Calu3 (cell line): ENCODE measurements around the gene SKAP1. TPM values are rescaled to one million over a fixed set of nuclear protein-coding genes. Genes with fewer than 3 reads are reported as not detected.

ENCODE experiments used
- BruUV-seq: library from RNA; stranded (reverse); fragments of 400-500 nt; replicated peaks from 2 replicates; lab custom pipeline; 2021; lab: Mats Ljungman, UMichigan
- CTCF ChIA-PET: fragments of 300-600 bp; sonication (Branson Sonifier 250); formaldehyde crosslinking; loops from one replicate; lab custom pipeline; 2022; ENCODE audit warnings: antibody characterized with exemption; lab: Charles Lee
- DNase-seq: peaks from one replicate; pipeline ENCODE4 v3.0.0; 2022
- H3K27ac Mint-ChIP-seq: one replicate; pipeline ENCODE4 v1.8.0; 2022; ENCODE audit warnings: mixed read lengths; ENCODE audit not compliant: unreplicated experiment
- H3K27me3 Mint-ChIP-seq: one replicate; pipeline ENCODE4 v1.8.0; 2022; ENCODE audit warnings: mixed read lengths; ENCODE audit not compliant: unreplicated experiment
- H3K36me3 Mint-ChIP-seq: one replicate; pipeline ENCODE4 v1.8.0; 2022; ENCODE audit warnings: mild to moderate bottlenecking, moderate library complexity, mixed read lengths; ENCODE audit not compliant: insufficient read depth, unreplicated experiment
- H3K4me1 Mint-ChIP-seq: one replicate; pipeline ENCODE4 v1.8.0; 2022; ENCODE audit warnings: mild to moderate bottlenecking, low read depth, mixed read lengths; ENCODE audit not compliant: unreplicated experiment
- H3K4me3 Mint-ChIP-seq: one replicate; pipeline ENCODE4 v1.8.0; 2022; ENCODE audit warnings: mild to moderate bottlenecking, low read depth, moderate library complexity, mixed read lengths; ENCODE audit not compliant: unreplicated experiment
- H3K9me3 Mint-ChIP-seq: one replicate; pipeline ENCODE4 v1.8.0; 2022; ENCODE audit warnings: low read depth, mixed read lengths; ENCODE audit not compliant: unreplicated experiment
- intact Hi-C: fragments of 100-400 bp; cut with micrococcal nuclease; formaldehyde crosslinking; loops from one replicate; pipeline ENCODE4 v1.10.0; 2022; ENCODE audit not compliant: unreplicated experiment
- total RNA-seq: library from RNA; stranded (reverse); gene quantifications from 2 replicates; pipeline ENCODE4 v1.2.3, GENCODE V29; 2022
- TF ChIP-seq, protein P1 (sequence below): fragments of 200-600 bp; IDR thresholded peaks from one replicate; pipeline ENCODE4 v1.8.0; 2022; ENCODE audit warnings: antibody characterized with exemption; ENCODE audit not compliant: unreplicated experiment

SKAP1 gene
- total RNA-seq, 1 experiment from 2014 or later: 4.4 TPM

DNA sequence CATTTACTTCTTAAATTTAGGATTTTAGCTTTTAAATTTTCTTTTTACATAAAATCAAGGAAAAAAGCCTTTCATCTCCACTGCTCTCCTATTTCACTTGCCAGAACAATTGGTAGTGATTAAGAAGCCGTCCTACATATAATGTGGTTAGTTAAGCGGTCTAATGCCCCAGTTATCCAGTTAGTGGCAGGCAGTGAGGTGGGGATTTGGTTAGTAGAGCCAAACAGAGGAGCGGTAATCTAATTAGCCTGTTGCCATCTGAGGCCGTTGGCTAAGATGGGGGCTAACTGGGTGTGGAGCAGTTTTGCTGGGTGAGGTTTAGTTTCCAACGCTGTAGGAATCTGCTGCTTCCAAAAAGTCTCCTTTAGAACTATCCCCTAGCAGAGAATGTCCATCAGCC, 300.0 kb downstream of the SKAP1 start:
- Mint-ChIP-seq H3K27me3 (no peaks in the 10 kb centered on the region), H3K4me3 (no peak overlapping the region), H3K36me3 (peaks cover 18% of the 10 kb centered on the region), H3K9me3 (no peaks in the 10 kb centered on the region), H3K4me1 (peaks cover 16% of the 10 kb centered on the region), H3K27ac (no peak overlapping the region)
- intact Hi-C loops: no loop called here
- CTCF ChIA-PET: no interaction called here
- DNase-seq: no peak
- no TSS peak for BruUV-seq
- TF ChIP-seq, protein P1, sequence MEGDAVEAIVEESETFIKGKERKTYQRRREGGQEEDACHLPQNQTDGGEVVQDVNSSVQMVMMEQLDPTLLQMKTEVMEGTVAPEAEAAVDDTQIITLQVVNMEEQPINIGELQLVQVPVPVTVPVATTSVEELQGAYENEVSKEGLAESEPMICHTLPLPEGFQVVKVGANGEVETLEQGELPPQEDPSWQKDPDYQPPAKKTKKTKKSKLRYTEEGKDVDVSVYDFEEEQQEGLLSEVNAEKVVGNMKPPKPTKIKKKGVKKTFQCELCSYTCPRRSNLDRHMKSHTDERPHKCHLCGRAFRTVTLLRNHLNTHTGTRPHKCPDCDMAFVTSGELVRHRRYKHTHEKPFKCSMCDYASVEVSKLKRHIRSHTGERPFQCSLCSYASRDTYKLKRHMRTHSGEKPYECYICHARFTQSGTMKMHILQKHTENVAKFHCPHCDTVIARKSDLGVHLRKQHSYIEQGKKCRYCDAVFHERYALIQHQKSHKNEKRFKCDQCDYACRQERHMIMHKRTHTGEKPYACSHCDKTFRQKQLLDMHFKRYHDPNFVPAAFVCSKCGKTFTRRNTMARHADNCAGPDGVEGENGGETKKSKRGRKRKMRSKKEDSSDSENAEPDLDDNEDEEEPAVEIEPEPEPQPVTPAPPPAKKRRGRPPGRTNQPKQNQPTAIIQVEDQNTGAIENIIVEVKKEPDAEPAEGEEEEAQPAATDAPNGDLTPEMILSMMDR: no peak

- no peak overlapping the region for H3K4me3 Mint-ChIP-seq
- peaks cover 18% of the 10 kb centered on the region for H3K36me3 Mint-ChIP-seq
- BruUV-seq: no TSS peak
- no peaks in the 10 kb centered on the region for H3K9me3 Mint-ChIP-seq
- peaks cover 16% of the 10 kb centered on the region for H3K4me1 Mint-ChIP-seq
- CTCF ChIA-PET: interaction anchor here (0.7 kb wide), 1 partner anchor 60 kb away, joined by 5 read pairs; no protein-coding TSS in a partner anchor
- H3K27me3 Mint-ChIP-seq: no peaks in the 10 kb centered on the region
- TF ChIP-seq, protein P1: no peak
- DNase-seq: no peak
- intact Hi-C loops: no loop called here
- H3K27ac Mint-ChIP-seq: no peak overlapping the region
Observed at GRCh38 chr17:48128400-48128799, 301.6 kb downstream of the SKAP1 start.

GRCh38 chr17:48127371-48128051, 302.5 kb downstream of the SKAP1 start:
- peak overlapping the region; percentile 43 for H3K27ac Mint-ChIP-seq
- H3K9me3 Mint-ChIP-seq: no peaks in the 10 kb centered on the region
- H3K4me1 Mint-ChIP-seq: peaks cover 16% of the 10 kb centered on the region
- H3K4me3 Mint-ChIP-seq: no peak overlapping the region
- TF ChIP-seq, protein P1: no peak
- no TSS peak for BruUV-seq
- intact Hi-C loops: no loop called here
- peak; percentile 79 for DNase-seq
- CTCF ChIA-PET: interaction anchor here (0.5 to 2.6 kb wide), 3 partner anchors 47 to 953 kb away, joined by 3 to 8 read pairs (median 3); no protein-coding TSS in a partner anchor
- H3K36me3 Mint-ChIP-seq: peaks cover 21% of the 10 kb centered on the region
- no peaks in the 10 kb centered on the region for H3K27me3 Mint-ChIP-seq

DNA sequence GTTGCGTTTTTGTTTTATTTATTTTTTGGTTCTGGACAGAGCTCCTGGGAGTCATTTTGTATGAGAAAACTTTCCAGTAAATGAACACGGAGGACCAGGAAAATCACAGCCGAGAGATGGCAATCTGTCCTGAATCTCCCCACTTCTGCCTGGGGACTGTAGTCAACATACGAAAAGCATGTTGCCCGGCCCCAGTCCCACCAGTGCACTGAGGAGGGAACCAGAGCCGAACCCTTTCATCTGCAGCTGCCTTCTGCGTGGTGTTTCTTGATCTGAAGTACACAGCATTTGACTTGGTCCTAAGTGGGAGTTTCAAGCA, 303.5 kb downstream of the SKAP1 start:
- CTCF ChIA-PET: interaction anchor here (1.4 to 2.6 kb wide), 2 partner anchors 46 to 100 kb away, joined by 3 to 8 read pairs; no protein-coding TSS in a partner anchor

More for the DNA sequence above, 303.5 kb downstream of the SKAP1 start:
- H3K4me1 Mint-ChIP-seq: peaks cover 16% of the 10 kb centered on the region
- no peak for DNase-seq
- TF ChIP-seq, protein P1: no peak
- no TSS peak for BruUV-seq
- H3K4me3 Mint-ChIP-seq: no peak overlapping the region
- peaks cover 25% of the 10 kb centered on the region for H3K36me3 Mint-ChIP-seq
- intact Hi-C loops: no loop called here
- H3K27me3 Mint-ChIP-seq: no peaks in the 10 kb centered on the region
- H3K9me3 Mint-ChIP-seq: no peaks in the 10 kb centered on the region
- H3K27ac Mint-ChIP-seq: no peak overlapping the region
